HG03280 (cell line): Measurements from ENCODE around the gene SPP1.
"Not testable (repeated sequence)": the region's sequence is repeated elsewhere in the genome, so short reads cannot be mapped to it uniquely, and the experiment has no call there.

ENCODE experiments used
- ATAC-seq: cut with Tn5 transposase; IDR thresholded peaks from one replicate; pipeline ENCODE4 v1.9.1; 2021; ENCODE audit warnings: mild to moderate bottlenecking, moderate library complexity; ENCODE audit not compliant: unreplicated experiment

SPP1 gene

GRCh38 chr4:88017516-88018297, 42.2 kb downstream of the SPP1 start:
- no peak for ATAC-seq

- no peak for ATAC-seq
Measured at GRCh38 chr4:88018466-88018865, 43.0 kb downstream of the SPP1 start.

GRCh38 chr4:88021824-88022223, 46.3 kb downstream of the SPP1 start:
- no peak for ATAC-seq

- no peak for ATAC-seq
Measured at GRCh38 chr4:88022289-88022688, 46.8 kb downstream of the SPP1 start.

- ATAC-seq = not testable (repeated sequence)
Measured at GRCh38 chr4:88025868-88026661, 50.6 kb downstream of the SPP1 start.

GRCh38 chr4:88027611-88028608, 52.4 kb downstream of the SPP1 start:
- ATAC-seq = no peak

- ATAC-seq = no peak
Measured at GRCh38 chr4:88028946-88029345, 53.4 kb downstream of the SPP1 start.

GRCh38 chr4:88029556-88029955, 54.0 kb downstream of the SPP1 start:
- ATAC-seq = no peak

GRCh38 chr4:88030565-88031310, 55.2 kb downstream of the SPP1 start:
- no peak for ATAC-seq
